GM18519 (cell line): ENCODE measurements around the gene CSNK1A1.

ENCODE experiments used
- ATAC-seq: cut with Tn5 transposase; IDR thresholded peaks from one replicate; pipeline ENCODE4 v1.9.1; 2021; ENCODE audit warnings: mild to moderate bottlenecking, moderate library complexity; ENCODE audit not compliant: unreplicated experiment, low FRiP score

The CSNK1A1 gene

DNA sequence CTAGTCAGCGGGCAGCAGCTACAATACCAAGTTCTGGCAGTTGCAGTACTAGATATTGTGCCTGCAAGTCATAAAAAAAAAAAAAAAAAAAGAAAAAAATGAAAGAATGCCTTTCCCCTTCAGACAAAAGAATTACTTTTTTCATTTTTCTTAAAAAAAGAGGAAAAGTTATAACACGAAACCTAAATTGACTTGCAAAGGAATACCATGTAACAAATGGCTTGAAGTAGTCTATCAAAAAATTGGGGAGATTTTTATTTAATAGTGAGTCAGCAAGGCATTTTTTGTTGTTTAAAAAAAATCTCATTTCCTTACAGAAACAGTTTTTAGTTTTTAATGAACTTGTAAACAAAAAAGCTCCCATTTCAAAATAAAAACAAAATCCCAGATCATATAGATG is 55.6 kb downstream of the CSNK1A1 start:
- ATAC-seq: no peak

DNA sequence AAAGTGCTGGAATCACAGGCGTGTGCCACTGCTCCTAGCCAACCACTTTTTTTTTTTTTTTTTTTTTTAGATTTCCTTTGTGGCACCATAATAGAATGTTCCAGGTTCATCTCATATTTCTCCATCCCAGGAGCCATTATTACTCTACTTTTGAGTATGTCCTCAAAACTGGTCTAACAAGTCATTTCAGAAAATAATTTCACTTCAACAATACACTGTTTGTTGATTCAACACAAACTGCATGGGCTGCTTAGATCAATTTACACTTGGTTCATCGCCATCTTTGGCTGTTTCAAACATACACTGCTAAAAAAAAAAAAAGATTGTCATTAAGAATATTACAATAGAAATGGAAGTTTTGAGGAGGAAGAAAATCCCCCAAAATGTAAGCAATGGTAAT is 57.9 kb downstream of the CSNK1A1 start:
- ATAC-seq: no peak

DNA sequence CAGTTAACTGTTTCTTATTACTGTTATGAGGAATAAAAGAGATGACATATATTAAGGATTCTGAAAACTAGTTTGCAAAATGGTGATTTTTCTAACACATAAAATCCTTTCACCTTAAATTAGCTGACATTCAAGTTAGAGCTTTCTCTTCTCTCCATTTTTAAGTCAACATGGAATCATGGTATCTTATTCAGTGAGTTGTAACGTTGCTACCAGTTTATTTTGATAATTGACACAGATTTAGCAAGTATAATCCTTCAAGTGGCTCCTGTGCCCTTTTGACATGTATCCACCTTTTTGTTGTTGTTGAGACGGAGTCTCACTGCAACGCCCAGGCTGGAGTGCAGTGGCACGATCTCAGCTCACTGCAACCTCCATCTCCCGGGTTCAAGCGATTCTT is 58.5 kb downstream of the CSNK1A1 start:
- ATAC-seq: no peak

DNA sequence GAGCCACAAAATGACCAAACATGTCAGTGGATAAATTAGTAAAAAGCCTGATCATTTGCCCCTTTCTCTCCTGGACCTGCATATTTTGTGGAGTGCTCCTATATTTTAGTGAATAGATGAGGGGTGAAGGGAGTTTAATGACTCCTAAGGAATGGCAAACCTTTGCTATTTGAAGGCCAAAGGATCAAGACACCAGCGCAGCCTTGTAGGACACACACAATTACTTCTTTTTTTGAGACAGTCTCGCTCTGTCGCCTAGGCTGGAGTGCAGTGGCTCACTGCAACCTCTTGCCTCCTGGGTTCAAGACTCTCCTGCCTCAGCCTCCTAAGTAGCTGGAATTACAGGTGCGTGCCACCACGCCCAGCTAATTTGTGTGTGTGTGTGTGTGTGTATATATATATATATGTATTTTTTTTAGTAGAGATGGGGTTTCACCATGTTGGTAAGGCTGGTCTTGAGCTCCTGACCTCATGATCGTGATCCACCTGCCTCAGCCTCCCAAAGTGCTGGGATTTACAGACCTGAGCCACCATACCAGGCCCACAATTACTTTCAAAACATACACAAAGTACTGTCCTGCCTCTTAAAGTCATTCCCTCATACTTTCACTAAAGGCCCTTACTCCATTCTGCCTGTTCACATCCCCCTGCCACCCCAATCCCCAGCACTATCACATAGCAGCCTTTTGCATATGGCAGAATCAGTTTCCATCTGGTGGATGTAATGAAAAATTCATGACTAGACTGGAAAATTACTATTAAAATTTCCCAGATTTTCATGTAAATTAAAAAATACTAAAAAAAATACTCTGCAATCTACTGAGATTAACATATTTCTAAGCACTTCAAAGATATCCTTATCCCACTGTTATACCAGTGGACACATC is 60.4 kb downstream of the CSNK1A1 start:
- no peak for ATAC-seq

DNA sequence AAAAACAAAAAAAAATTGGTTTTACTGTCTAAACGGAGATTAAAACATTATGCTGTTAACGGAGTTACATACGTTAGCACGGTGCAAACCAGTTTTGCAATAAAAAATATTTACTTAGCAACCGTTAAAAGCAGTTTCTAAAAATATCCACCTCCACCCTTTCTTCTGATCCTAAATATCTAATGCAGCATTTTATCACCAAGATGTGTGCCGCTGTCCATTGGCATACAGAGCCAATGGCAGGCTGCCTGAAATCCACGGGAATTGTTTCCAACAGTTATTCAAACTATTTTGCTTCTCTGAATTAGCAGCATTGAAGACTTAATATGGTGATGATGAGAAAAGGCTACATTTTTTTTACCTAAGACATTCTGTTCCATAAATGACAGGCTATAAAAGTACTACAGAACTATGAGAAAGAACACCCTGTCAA is 61.6 kb downstream of the CSNK1A1 start:
- ATAC-seq: no peak

DNA sequence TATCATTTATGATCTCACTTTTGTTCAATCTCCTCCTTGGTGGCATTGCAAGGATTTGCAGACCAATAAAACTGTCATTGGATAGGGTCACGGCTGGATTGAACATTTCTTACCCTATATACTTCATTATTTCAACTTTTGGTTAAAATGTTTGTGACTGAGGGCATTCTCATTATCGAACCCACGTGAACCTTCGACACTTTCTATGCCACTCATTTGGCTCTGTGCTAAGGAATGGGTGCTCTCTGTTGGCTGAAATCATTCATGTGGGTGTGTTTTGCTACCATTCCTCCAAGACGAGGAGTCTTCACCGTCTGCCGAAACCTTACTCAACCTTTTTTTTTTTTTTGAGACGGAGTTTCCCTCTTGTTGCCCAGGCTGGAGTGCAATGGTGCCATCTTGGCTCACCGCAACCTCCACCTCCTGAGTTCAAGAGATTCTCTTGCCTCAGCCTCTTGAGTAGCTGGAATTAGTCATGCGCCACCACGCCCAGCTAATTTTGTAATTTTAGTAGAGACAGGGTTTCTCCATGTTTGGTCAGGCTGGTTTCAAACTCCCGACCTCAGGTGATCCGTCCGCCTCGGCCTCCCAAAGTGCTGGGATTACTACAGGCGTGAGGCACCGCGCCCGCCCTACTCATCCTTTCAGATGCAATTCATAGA is 62.5 kb downstream of the CSNK1A1 start:
- ATAC-seq: no peak

DNA sequence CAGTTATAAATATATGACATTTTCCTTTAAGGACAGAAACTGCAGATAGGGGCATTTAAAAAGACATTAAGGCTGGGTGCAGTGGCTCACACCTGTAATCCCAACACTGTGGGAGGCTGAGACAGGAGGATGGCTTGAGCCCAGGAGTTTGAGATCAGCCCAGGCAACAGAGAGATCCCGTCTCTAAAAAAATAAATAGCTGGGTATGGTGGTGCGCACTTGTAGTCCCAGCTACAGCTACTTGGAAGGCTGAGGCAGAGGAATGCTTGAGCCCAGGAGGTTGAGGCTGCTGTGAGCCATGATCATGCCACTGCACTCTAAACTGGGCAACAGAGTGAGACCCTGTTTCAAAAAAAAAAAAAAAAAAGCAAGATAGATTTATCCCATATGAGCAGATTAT is 63.6 kb downstream of the CSNK1A1 start:
- no peak for ATAC-seq

DNA sequence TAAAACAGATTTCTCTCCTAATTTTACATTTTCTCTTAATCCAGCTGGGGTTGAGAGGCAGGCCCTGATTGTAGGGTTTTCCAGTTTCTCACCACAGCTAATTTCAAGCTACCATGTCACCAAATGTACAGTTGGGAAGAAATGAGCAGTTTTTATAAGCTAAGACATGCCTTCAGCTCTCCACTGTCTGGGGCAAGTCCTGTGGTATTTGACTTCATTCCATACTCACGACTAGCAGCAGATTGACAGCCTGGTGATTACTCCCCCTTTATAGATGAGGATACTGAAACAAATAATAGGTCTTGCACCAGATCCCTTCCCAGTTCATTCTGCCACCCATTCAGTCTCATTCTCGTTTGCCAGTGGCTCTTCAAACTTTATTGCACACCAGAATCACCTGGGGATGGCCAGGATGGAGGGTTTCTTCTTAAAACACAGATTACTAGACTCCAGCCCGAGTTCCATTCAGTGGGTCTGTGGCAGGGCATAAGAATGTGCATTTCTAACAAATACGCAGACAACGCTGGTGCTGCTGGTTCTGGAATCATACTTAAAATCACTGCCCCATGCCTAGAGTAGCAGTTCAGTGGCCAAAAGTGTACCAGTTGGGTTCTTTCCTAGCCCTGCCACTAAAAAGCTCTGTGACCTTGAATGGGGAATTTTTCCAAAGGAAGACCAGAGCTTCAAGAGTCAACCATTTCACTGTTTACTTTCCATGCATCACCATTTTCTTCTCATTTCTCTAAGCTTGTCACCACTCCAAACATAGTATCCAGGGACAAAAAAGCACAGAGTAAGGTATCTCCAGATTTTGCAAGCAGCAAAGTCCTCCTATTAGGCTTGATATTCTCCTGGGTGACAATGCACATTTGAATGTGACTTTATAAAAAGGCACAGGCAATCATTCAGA is 64.3 kb downstream of the CSNK1A1 start:
- no peak for ATAC-seq

DNA sequence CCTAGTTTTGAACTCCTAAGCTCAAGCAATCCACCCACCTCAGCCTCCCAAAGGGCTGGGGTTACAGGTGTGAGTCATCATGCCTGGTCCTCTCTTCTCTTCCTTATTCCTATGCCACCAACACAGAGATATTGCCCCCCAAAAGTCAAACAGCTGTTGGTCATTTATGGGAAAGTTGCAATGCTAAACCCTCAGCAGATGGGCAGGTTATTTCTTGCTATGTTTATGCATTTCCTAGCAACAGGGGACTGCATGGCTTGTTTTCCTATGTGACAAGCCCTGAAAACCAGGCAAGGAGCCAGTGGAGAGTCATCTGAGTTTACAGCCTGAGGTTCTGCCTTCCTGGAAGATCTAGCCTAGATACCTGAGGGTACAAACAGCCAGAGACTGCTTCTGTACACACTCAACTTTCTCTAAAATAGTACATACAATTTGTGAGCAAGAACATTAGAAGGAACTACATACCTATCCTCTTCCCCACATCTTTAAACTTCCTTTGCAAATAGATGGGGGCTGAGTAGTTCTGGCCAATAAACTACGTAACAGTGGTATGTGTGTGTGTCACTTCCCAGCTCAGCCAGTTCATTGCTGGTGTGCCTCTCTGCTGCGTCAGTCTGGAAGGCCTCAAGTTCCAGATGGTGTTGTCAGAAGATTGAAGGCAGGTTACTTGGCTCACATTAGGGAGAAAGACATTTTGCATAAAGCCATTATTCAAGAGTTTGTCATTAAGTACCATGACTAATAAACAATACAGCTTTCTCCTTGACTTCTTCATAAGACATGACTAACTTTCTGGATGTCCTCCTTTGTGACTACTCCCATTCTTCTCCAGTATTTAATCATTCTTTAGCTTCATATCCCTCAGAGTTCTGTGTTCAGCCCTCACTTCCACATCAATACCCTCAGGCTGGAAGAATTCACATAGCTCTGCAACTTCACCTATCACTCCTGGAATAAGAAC is 65.3 kb downstream of the CSNK1A1 start:
- ATAC-seq: no peak

DNA sequence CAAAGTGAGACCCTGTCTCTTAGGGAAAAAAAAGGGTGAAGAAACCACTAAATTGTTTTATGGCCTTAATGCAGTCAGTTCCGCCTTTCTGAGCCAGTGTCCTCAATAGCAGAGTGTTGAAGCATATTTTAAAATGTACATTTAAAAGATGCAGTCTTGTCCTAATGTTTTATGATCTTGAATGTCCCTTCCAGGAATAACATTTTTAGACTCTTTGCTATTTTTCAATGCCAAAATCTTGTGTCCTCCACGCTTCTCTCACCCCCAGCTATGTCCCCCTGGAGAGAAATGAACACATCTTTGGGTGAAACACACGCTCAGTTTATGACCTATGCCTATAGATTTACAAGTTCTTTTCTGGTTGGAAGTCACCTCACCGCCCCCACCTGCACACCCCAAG is 69.8 kb downstream of the CSNK1A1 start:
- ATAC-seq: no peak

DNA sequence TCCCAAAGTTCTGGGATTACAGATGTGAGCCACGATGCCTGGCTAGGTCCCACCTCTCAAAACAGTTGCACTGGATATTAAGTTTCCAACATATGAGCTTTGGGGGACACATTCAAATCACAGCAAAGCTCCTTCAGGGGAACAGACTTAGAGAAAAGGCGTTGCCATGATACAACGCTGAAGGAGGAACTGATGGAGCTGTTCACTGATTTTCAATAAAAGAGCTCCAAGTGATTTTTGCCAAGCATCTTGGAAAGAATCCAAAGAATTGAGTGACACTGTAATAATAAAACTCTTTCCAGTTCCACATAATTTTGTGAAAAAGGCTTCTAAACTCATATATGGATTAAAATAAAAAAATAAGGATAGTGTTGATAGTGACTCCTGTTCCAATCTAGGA is 72.5 kb downstream of the CSNK1A1 start:
- ATAC-seq: no peak

DNA sequence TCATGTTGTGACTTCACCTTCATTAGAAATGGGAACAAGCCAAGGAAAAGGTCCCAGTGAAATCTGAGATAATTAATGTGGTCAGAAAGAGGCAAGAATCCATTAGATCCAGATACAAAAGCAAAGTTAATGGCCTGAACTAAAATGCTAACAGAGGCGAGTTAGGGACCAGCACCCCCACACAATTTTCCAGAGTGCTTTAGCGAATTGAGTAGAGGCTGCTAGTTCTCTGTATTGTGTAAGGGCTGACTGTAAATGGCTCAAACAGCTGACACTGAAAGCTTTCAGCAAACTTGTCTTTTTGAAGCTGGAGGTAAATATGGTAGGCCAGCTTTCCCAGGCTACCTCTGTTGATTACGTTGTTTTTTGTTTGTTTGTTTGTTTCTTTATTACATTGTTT is 75.5 kb downstream of the CSNK1A1 start:
- no peak for ATAC-seq

DNA sequence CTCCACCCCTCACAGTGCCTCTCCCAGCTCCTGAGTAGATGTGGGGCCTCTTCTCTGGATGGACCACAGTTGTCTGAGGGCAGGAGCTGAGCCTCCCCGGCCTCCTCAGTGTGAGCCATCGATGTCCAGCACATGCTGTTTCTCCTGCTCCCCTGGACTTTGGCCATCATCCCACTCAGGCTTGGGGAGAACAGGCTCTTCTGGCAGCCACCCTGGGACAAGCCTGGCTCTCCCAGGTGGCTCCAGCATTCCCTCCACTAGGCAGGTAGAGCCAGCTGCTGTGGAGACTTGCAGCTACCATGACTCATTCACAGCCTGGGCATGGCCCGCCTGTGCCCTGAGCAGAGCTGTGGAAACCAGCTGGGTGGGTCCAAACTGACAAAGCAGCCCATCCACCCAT is 77.0 kb downstream of the CSNK1A1 start:
- no peak for ATAC-seq

DNA sequence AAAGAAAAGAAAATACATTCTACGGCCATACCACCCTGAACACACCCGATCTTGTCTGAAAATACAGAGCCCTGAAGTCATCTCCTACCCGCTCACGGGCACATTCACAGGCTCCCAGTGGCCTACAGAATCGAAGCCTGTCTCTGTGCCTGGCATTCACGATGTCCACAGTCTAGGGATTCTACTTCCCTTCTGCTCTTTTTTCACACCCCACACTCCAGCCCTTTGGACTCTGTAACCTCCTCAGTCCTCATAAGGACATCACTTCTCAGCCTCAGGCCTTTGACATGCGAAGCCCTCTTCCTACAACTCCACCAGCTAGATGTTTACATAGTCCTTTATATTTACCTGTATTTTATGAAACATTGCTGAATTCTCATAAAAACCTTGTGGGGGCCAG is 77.8 kb downstream of the CSNK1A1 start:
- ATAC-seq: no peak

DNA sequence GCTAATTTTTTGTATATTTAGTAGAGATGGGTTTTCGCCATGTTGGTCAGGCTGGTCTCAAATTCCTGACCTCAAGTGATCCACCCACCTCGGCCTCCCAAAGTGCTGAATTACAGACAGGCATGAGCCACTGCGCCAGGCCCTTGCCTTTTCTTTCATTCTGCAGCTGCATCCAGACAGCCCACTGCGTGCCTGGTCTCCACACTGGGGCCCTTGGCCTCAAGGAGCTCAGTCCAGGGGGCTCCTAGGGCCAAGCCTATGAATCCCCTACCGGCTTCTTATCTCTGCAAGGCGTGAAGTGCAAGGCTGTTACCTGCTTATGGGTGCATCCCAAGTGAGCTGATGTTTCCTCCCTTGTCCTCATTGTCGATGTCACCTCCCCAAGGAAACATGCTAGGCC is 78.8 kb downstream of the CSNK1A1 start:
- ATAC-seq: no peak

DNA sequence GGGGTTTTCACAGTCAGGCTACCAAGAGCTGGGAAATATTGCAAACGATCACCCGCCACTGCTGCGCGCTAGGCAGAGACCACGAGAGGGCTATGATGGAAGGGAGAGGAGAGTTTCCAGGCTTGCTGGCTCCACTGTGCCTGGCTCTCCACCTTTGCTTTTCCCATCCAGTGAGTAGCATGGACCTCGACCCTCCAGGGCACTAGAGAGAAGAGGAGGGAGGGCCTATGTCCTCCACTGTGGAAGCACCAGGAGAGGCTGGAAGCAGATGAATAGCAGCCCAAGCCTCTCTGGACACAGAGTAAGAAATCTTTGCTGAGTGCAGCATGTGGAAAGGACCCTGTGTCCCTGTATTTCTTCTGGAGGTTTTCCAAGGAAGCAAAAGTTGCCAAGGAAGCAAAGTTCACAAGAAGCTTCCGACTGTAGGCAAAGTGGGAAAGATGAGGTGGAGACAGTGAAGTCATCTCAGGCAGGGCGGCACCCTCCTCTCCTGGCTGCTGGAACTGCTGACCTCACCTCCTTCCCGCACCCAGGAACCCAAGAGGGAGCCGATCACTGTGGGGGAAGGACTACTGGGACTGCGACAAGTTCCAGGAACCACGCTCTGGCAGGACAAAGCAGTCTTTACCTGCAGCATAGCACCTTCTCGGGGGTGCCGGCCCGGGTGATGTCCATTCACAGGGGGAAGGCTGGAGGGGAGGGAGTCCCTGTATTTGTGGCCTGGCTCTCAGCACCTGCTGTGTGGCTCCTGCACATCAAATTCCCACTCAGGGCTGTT is 79.6 kb downstream of the CSNK1A1 start:
- ATAC-seq: no peak

DNA sequence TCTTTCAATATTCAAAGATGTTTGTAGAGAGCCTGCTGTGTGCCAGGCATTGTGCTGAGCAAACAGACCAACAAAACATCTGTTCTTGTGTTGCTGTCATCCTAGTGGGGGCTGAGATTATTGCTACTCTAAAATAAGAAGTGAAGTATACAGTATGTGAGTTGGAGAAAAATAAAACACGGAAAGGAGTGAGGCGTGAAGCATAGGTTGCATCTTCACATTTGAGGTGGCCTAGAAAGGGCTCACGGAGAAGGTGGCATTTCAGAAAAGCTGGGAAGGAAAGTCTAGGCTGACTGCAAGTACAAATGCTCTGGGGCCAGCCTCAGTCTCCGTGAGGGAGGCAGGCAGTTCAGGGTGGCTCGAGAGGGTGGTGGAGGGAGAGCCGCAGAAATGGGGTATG is 80.3 kb downstream of the CSNK1A1 start:
- ATAC-seq: no peak

DNA sequence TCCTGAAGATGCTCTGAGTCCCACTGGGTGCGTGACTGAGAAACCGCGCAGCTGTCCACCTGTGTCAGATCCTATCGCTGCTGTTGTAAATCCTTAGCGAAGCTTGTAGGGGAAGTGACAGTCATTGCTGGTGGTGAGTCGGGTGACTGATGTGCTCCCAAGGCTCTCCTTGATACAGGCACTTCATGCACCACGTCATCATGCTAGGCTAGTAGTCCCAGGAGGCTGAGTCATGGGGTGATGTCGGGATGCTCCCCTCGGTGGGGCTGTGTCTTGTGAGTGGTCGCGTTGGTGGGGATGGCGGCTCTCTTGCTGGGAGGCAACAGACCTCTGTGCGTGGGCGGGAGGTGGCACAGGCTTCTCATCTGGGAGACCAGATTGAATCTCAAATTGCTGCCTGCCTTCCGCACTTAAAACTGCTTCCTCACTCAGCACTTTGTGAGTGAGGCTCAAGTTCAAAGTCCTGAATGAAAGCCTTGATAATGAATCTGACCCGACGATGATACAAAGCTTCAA is 84.7 kb downstream of the CSNK1A1 start:
- no peak for ATAC-seq
